GM12891 (cell line): ENCODE data around the gene BRD7.
A peak's percentile ranks its signal among the peaks of the same experiment; 100 is the strongest.

ENCODE experiments used
- DNase-seq: peaks from one replicate; pipeline ENCODE4 v3.0.0; 2011; ENCODE audit warnings: low spot score; ENCODE audit not compliant: insufficient read length
- FAIRE-seq: peaks from 2 replicates; lab custom pipeline; 2011; peaks lifted over from hg19 to GRCh38; lab: Jason Lieb, UNC
- PAX5 ChIP-seq: IDR thresholded peaks from 2 replicates; pipeline ENCODE4 v1.6.1; 2011; ENCODE audit warnings: low read length, moderate library complexity, mild to moderate bottlenecking; ENCODE audit not compliant: insufficient read depth, severe bottlenecking
- POLR2A ChIP-seq: IDR thresholded peaks from 2 replicates; pipeline ENCODE4 v1.6.1; 2011; ENCODE audit warnings: low read depth, low read length, control low read depth
- POLR2AphosphoS5 ChIP-seq: IDR thresholded peaks from 2 replicates; pipeline ENCODE4 v1.6.1; 2011; ENCODE audit warnings: low read depth, low read length, control low read depth
- POU2F2 ChIP-seq: IDR thresholded peaks from 2 replicates; pipeline ENCODE4 v1.6.1; 2011; ENCODE audit warnings: low read depth, mild to moderate bottlenecking, control low read depth, low read length, moderate library complexity
- SPI1 ChIP-seq: IDR thresholded peaks from 2 replicates; pipeline ENCODE4 v1.6.1; 2011; ENCODE audit warnings: low read depth, low read length, control low read depth
- TAF1 ChIP-seq: IDR thresholded peaks from 2 replicates; pipeline ENCODE4 v1.6.1; 2011; ENCODE audit warnings: low read depth, low read length, control low read depth

The BRD7 gene

GRCh38 chr16:50390371-50390771 lies 21.6 kb upstream of the BRD7 start:
- no peak for FAIRE-seq
- no peak for TF ChIP-seq POLR2A
- no peak for TF ChIP-seq SPI1
- no peak for TF ChIP-seq POLR2AphosphoS5
- TF ChIP-seq TAF1: no peak
- no peak for TF ChIP-seq PAX5
- no peak for TF ChIP-seq POU2F2
- no peak for DNase-seq

DNA sequence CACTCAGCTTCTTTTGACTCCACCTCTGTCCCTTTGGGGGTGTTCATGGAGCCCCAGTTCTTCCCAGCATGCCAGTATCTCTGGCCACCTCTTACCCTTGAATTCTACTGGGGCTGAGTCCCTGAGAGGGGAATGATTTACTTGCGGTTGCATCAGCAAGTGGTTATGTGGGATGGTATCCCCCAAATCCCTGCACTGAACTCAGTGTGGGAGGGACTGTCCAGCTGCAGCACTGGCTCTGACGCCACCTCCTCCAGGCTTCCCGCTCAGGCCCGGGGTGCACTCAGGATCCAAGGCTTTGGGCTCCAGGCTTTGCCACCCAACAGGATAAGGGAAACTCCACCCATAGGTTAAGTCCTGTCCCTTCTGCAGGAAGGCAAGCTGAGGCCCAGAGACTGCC lies 21.1 kb upstream of the BRD7 start:
- TF ChIP-seq POLR2A (no peak), POLR2AphosphoS5 (no peak), PAX5 (no peak), SPI1 (no peak), POU2F2 (no peak), TAF1 (no peak)
- FAIRE-seq: no peak
- no peak for DNase-seq

- FAIRE-seq (no peak), DNase-seq (no peak)
- TF ChIP-seq POLR2A (no peak), PAX5 (no peak), POLR2AphosphoS5 (no peak), POU2F2 (no peak), TAF1 (no peak), SPI1 (no peak)
Measured at GRCh38 chr16:50388496-50388895, 19.7 kb upstream of the BRD7 start.

- no peak for DNase-seq
- no peak for FAIRE-seq
- TF ChIP-seq SPI1 (no peak), POU2F2 (no peak), POLR2A (no peak), TAF1 (no peak), PAX5 (no peak), POLR2AphosphoS5 (no peak)
Measured at GRCh38 chr16:50386774-50387173, 18.0 kb upstream of the BRD7 start.

- FAIRE-seq: no peak
Measured at GRCh38 chr16:50386139-50386538, 17.4 kb upstream of the BRD7 start.

DNA sequence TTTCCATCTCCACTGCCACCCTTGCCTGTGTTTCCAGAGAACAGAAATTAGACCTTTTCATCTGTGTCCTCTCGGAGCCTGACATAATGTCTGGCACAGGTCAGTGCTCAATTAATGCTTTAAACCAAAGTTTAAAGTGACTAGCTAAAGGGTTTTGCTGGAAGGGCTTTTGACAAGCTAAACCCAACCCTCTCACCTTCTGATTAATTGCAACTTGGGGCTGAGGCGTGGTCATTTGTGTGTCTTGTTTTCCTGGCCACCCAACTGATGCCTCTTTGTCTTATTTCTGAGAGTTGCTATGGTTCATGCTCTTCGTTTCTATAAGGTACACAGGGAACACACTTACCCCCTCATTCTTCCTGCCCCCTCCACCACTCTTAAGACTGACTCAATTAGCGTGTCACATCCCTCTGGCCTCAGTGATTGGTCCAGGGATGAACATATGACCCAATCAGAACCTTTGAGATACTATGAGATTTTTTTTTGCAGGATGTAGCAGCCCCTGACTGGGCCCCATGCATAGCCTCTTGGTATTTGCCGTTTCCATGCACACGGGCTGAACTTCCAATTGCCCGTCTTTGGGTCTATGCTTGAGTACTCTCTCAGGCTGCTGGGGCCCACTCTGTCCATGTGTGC lies 15.8 kb upstream of the BRD7 start:
- no peak for FAIRE-seq
- TF ChIP-seq POLR2AphosphoS5 (no peak), TAF1 (no peak), PAX5 (no peak), SPI1 (no peak), POLR2A (no peak), POU2F2 (no peak)
- DNase-seq: no peak

More at GRCh38 chr16:50386139-50386538, 17.4 kb upstream of the BRD7 start:
- TF ChIP-seq SPI1 (no peak), POLR2AphosphoS5 (no peak), PAX5 (no peak), POLR2A (no peak), TAF1 (no peak), POU2F2 (no peak)
- no peak for DNase-seq

GRCh38 chr16:50381679-50382440 lies 13.1 kb upstream of the BRD7 start:
- FAIRE-seq (peak; percentile 13), DNase-seq (no peak)
- TF ChIP-seq PAX5: no peak
- TF ChIP-seq POLR2A: no peak
- TF ChIP-seq POU2F2: no peak
- TF ChIP-seq POLR2AphosphoS5: no peak

DNA sequence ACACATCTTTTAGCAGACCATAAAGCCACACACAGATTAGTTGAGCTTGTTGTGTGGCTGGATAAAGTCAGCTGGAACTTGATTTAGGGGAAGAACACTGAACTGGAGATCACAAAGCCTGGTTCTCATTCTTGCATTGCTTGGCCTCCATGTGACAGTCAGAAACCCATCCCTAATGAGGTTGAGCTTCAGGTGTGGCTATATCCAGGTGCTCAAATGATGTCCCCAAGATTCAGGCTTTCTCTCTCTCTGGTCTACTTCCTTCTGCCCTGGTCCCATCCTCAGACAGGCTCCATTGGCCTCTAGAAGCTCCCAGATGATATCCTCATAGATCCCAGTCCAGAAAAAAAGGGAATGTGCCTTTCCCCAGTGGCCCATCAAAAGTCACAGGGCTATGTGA lies 9.6 kb upstream of the BRD7 start:
- no peak for FAIRE-seq
- DNase-seq: no peak
- TF ChIP-seq POLR2A: no peak
- TF ChIP-seq POLR2AphosphoS5: no peak
- TF ChIP-seq SPI1: no peak
- no peak for TF ChIP-seq POU2F2
- TF ChIP-seq TAF1: no peak
- TF ChIP-seq PAX5: no peak

DNA sequence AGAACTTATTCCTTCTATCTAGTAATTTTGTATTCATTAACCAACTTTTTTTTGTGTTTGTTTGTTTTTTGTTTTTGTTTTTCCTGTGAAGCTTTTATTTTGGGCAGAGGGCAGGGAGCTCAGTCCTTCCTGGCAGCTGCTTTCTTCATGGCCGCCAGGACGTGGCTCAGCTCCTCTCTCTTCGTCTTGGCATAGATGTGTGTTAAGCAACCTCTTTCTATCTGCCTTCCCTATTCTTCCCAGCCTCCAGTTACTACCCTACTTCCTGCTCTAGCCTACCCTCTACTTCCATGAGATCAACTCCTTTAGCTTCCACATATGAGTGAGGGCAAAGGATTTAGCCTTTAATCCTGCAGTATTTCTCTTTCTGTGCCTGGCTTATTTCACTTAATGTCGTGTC lies 8.2 kb upstream of the BRD7 start:
- TF ChIP-seq TAF1: no peak
- TF ChIP-seq PAX5: no peak
- no peak for TF ChIP-seq SPI1
- no peak for TF ChIP-seq POLR2A
- TF ChIP-seq POU2F2: no peak
- TF ChIP-seq POLR2AphosphoS5: no peak
- FAIRE-seq (no peak), DNase-seq (no peak)

- no peak for DNase-seq
- TF ChIP-seq SPI1: no peak
- no peak for TF ChIP-seq POU2F2
- TF ChIP-seq TAF1: no peak
- TF ChIP-seq POLR2A: no peak
- FAIRE-seq: no peak
Measured at GRCh38 chr16:50373780-50374179, 5.0 kb upstream of the BRD7 start.

DNA sequence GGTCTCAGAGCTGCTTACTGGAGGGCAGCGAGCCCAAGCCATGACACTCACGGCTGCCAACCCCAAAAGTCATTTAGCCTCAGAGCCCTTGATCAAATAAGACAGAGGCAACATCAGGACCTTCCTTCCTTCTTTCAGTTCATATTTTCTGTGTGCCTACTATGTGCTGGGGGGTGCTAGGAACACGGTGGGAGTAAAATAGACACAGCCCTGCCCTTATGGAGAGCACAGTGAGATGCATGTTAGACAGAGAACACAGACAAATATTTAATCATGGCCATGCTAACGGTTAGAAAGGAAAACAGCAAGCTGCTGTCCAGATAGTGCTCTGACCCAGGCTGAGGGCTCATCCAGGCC lies 4.5 kb upstream of the BRD7 start:
- TF ChIP-seq POU2F2 (no peak), TAF1 (no peak)
- DNase-seq: no peak
- FAIRE-seq: no peak
